Liver (tissue), 9 donors: ENCODE measurements around the gene NKAIN2. TPM values are rescaled to one million over a fixed set of nuclear protein-coding genes. Genes with fewer than 3 reads are reported as not detected.

Experiments used
- DNase-seq: peaks from one replicate; pipeline ENCODE4 v3.0.0-alpha.2; 2017; ENCODE audit warnings: low spot score
- H3K27ac ChIP-seq, 2 donors: one replicate each; pipeline ENCODE4 v1.7.0; 2013; ENCODE audit warnings: inconsistent platforms in 2 of 2, low read length in 2 of 2, control low read depth in 1 of 2, low read depth in 1 of 2, mild to moderate bottlenecking in 1 of 2
- H3K27me3 ChIP-seq, 4 donors: one replicate each; pipeline versions ENCODE4 v1.6.1 to v1.7.0; 2013; ENCODE audit warnings: low read length in 3 of 4, inconsistent platforms in 1 of 4, mild to moderate bottlenecking in 1 of 4, moderate library complexity in 1 of 4; ENCODE audit not compliant: control insufficient read depth in 4 of 4, insufficient read depth in 4 of 4
- H3K36me3 ChIP-seq, 4 donors: one replicate each; pipeline versions ENCODE4 v1.6.1 to v1.7.0; 2013; ENCODE audit warnings: low read length in 3 of 4, mild to moderate bottlenecking in 3 of 4, low read depth in 1 of 4, moderate library complexity in 1 of 4; ENCODE audit not compliant: control insufficient read depth in 4 of 4, insufficient read depth in 3 of 4
- H3K4me1 ChIP-seq, 4 donors: one replicate each; pipeline versions ENCODE4 v1.6.1 to v1.7.0; 2013; ENCODE audit warnings: low read length in 3 of 4, mild to moderate bottlenecking in 3 of 4, moderate library complexity in 1 of 4; ENCODE audit not compliant: control insufficient read depth in 4 of 4, insufficient read depth in 4 of 4
- H3K4me3 ChIP-seq, 3 donors: one replicate each; pipeline versions ENCODE4 v1.6.1 to v1.7.0; 2013; ENCODE audit warnings: low read length in 3 of 3, control low read depth in 1 of 3, low read depth in 1 of 3, mild to moderate bottlenecking in 1 of 3
- H3K9ac ChIP-seq, 2 donors: one replicate each; pipeline ENCODE4 v1.7.0; 2013; ENCODE audit warnings: low read length in 2 of 2, mild to moderate bottlenecking in 2 of 2, moderate library complexity in 2 of 2, control low read depth in 1 of 2, low read depth in 1 of 2
- H3K9me3 ChIP-seq, 4 donors: one replicate each; pipeline versions ENCODE4 v1.6.1 to v1.7.0; 2013; ENCODE audit warnings: low read length in 3 of 4; ENCODE audit not compliant: control insufficient read depth in 4 of 4
- EGR1 ChIP-seq, 2 donors: IDR thresholded peaks; 2 replicates each; pipeline ENCODE4 v1.6.1; 2016 to 2018; ENCODE audit warnings: antibody characterized with exemption in 2 of 2, low read depth in 2 of 2
- FOXA1 ChIP-seq: IDR thresholded peaks from 2 replicates; pipeline ENCODE4 v1.6.1; 2016; ENCODE audit warnings: antibody characterized with exemption
- FOXA2 ChIP-seq: IDR thresholded peaks from 2 replicates; pipeline ENCODE4 v1.6.1; 2016; ENCODE audit warnings: antibody characterized with exemption
- GABPA ChIP-seq, 2 donors: IDR thresholded peaks in 1 of 2; conservative IDR thresholded peaks in 1 of 2; 2 replicates each; pipeline ENCODE4 v1.6.1; 2016; ENCODE audit warnings: antibody characterized with exemption in 2 of 2, mild to moderate bottlenecking in 1 of 2, moderate library complexity in 1 of 2
- HNF4A ChIP-seq, 2 donors: conservative IDR thresholded peaks; 2 replicates each; pipeline ENCODE4 v1.6.1; 2016; ENCODE audit warnings: antibody characterized with exemption in 2 of 2, mild to moderate bottlenecking in 2 of 2
- HNF4G ChIP-seq: IDR thresholded peaks from 2 replicates; pipeline ENCODE4 v1.6.1; 2016; ENCODE audit warnings: antibody characterized with exemption
- JUND ChIP-seq, 2 donors: IDR thresholded peaks; 2 replicates each; pipeline ENCODE4 v1.6.1; 2016; ENCODE audit warnings: antibody characterized with exemption in 2 of 2
- NR2F2 ChIP-seq: IDR thresholded peaks from 2 replicates; pipeline ENCODE4 v1.6.1; 2016; ENCODE audit warnings: antibody characterized with exemption
- RAD21 ChIP-seq, 2 donors: IDR thresholded peaks; 2 replicates each; pipeline ENCODE4 v1.6.1; 2016; ENCODE audit warnings: antibody characterized with exemption in 2 of 2, mild to moderate bottlenecking in 2 of 2
- RXRA ChIP-seq, 2 donors: IDR thresholded peaks; 2 replicates each; pipeline ENCODE4 v1.6.1; 2017 to 2018; ENCODE audit warnings: antibody characterized with exemption in 2 of 2, mild to moderate bottlenecking in 1 of 2
- SP1 ChIP-seq: IDR thresholded peaks from 2 replicates; pipeline ENCODE4 v1.6.1; 2018; ENCODE audit warnings: antibody characterized with exemption, mild to moderate bottlenecking
- TAF1 ChIP-seq: conservative IDR thresholded peaks from 2 replicates; pipeline ENCODE4 v1.6.1; 2016; ENCODE audit warnings: antibody characterized with exemption, mild to moderate bottlenecking
- YY1 ChIP-seq: IDR thresholded peaks from 2 replicates; pipeline ENCODE4 v1.6.1; 2016; ENCODE audit warnings: antibody characterized with exemption, mild to moderate bottlenecking
- WGBS: extraction: QIAGEN DNeasy Blood & Tissue Kit; methylation state at CpG from one replicate; pipeline ENCODE4 v1.1.7; 2013; 5-methylcytosine and 5-hydroxymethylcytosine counted together
- polyA plus RNA-seq, 2 donors: library from polyadenylated mRNA; stranded (reverse) in 1 of 2; unstranded in 1 of 2; fragments of 200-250 nt in 1 of 2; fragments of >200 nt in 1 of 2; fragmentation: Nextera tagmentation in 1 of 2; extraction: Ambion mirVana in 1 of 2; gene quantifications; one replicate each; pipeline versions ENCODE4 v1.2.1 to v1.2.3, GENCODE V29; 2013 to 2015
- total RNA-seq, 2 donors: library from RNA; depleted of rRNA; stranded (reverse); fragments of >200 nt; gene quantifications; one replicate each; pipeline ENCODE4 v1.2.3, GENCODE V29; 2014
- TF ChIP-seq, protein P1 (sequence below): IDR thresholded peaks from 2 replicates; pipeline ENCODE4 v1.6.1; 2016; ENCODE audit warnings: antibody characterized with exemption, mild to moderate bottlenecking
- TF ChIP-seq, protein P2 (sequence below): fragments of 150-350 bp; IDR thresholded peaks from 2 replicates; pipeline ENCODE4 v1.5.1; 2017; ENCODE audit warnings: improper control_type of control experiment, low read depth, low read length; ENCODE audit not compliant: missing input control
- TF ChIP-seq, protein P3 (sequence below): IDR thresholded peaks from 2 replicates; pipeline ENCODE4 v1.6.1; 2016; ENCODE audit warnings: antibody characterized with exemption
- TF ChIP-seq, protein P4 (sequence below): IDR thresholded peaks from 2 replicates; pipeline ENCODE4 v1.6.1; 2016; ENCODE audit warnings: antibody characterized with exemption
- TF ChIP-seq, protein P5 (sequence below): IDR thresholded peaks from 2 replicates; pipeline ENCODE4 v1.6.1; 2016; ENCODE audit warnings: antibody characterized with exemption
- donor health status: healthy.
- donor health status: healthy.
- donor health status: healthy.
- donor health status: healthy.
- donor health status: healthy.

Gene NKAIN2
- total and polyA plus RNA-seq, 4 donors, result 0.05 to 0.14 TPM; not detected in 2

DNA sequence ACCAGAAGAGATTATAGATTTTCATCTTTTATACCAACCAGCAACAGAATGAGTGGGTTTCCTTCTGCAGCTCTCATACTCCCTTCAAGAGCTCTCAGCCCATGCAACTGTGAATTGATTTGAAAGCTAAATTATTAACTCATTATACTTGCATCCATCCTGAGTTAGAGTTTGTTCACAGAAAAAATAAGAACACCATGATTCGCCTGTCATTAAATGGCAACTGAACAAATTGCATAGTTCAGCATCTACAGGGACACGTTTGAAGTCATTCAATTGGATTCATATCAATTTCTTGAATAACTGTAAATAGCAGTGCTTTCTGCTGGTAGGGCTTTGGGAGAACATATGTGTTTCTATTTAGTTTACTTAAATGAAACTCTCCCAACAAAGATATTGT, 65.7 kb downstream of the NKAIN2 start:
- no peak for DNase-seq
- Histone ChIP-seq H3K4me1 (no peaks in the 10 kb centered on the region), H3K9me3 (peaks cover 0 to 2% (median 0%) of the 10 kb centered on the region in 4 donors), H3K36me3 (no peaks in the 10 kb centered on the region), H3K27me3 (no peaks in the 10 kb centered on the region), H3K4me3 (no peak overlapping the region), H3K27ac (no peak overlapping the region), H3K9ac (no peak overlapping the region)
- WGBS, result 56% methylated on average over 2 of the region's 2 CpGs
- TF ChIP-seq, protein P1, sequence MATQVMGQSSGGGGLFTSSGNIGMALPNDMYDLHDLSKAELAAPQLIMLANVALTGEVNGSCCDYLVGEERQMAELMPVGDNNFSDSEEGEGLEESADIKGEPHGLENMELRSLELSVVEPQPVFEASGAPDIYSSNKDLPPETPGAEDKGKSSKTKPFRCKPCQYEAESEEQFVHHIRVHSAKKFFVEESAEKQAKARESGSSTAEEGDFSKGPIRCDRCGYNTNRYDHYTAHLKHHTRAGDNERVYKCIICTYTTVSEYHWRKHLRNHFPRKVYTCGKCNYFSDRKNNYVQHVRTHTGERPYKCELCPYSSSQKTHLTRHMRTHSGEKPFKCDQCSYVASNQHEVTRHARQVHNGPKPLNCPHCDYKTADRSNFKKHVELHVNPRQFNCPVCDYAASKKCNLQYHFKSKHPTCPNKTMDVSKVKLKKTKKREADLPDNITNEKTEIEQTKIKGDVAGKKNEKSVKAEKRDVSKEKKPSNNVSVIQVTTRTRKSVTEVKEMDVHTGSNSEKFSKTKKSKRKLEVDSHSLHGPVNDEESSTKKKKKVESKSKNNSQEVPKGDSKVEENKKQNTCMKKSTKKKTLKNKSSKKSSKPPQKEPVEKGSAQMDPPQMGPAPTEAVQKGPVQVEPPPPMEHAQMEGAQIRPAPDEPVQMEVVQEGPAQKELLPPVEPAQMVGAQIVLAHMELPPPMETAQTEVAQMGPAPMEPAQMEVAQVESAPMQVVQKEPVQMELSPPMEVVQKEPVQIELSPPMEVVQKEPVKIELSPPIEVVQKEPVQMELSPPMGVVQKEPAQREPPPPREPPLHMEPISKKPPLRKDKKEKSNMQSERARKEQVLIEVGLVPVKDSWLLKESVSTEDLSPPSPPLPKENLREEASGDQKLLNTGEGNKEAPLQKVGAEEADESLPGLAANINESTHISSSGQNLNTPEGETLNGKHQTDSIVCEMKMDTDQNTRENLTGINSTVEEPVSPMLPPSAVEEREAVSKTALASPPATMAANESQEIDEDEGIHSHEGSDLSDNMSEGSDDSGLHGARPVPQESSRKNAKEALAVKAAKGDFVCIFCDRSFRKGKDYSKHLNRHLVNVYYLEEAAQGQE, result no peak
- no peak for TF ChIP-seq FOXA1
- TF ChIP-seq GABPA (IDR thresholded peaks at IDR 0.05 in 1 of 2, conservative IDR thresholded peaks at IDR 0.05 in 1 of 2), result no peak
- TF ChIP-seq HNF4A (conservative IDR thresholded peaks at IDR 0.05), result no peak
- TF ChIP-seq FOXA2, result no peak
- TF ChIP-seq, protein P2, sequence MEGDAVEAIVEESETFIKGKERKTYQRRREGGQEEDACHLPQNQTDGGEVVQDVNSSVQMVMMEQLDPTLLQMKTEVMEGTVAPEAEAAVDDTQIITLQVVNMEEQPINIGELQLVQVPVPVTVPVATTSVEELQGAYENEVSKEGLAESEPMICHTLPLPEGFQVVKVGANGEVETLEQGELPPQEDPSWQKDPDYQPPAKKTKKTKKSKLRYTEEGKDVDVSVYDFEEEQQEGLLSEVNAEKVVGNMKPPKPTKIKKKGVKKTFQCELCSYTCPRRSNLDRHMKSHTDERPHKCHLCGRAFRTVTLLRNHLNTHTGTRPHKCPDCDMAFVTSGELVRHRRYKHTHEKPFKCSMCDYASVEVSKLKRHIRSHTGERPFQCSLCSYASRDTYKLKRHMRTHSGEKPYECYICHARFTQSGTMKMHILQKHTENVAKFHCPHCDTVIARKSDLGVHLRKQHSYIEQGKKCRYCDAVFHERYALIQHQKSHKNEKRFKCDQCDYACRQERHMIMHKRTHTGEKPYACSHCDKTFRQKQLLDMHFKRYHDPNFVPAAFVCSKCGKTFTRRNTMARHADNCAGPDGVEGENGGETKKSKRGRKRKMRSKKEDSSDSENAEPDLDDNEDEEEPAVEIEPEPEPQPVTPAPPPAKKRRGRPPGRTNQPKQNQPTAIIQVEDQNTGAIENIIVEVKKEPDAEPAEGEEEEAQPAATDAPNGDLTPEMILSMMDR, result no peak
- no peak for TF ChIP-seq EGR1 (IDR thresholded peaks at IDR 0.05; ENCODE audit: low read depth in 2 of 2)

DNA sequence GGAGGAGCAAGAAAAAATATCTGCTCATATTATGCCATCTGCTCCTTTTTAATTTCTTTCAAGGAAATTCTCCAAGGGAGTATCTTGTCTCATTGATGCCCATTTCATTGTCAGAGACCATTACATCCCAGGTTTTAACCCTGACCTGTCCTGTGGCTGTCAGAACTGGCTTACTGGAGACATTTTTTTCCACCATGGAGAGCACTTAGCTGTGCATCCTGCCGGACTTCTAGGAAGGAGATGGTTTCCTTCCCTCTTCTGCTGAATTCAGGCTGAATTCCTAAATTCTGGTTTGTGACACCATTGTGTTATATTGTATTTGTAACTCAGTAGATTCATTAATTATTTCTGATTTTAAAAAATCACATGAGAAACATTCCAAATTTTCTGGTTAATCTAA, 70.3 kb downstream of the NKAIN2 start:
- TF ChIP-seq TAF1, result no peak
- TF ChIP-seq FOXA1, result no peak
- no peak for TF ChIP-seq SP1
- no peak for TF ChIP-seq YY1
- TF ChIP-seq HNF4G, result no peak
- TF ChIP-seq RAD21 (IDR thresholded peaks at IDR 0.05), result no peak
- TF ChIP-seq, protein P3, sequence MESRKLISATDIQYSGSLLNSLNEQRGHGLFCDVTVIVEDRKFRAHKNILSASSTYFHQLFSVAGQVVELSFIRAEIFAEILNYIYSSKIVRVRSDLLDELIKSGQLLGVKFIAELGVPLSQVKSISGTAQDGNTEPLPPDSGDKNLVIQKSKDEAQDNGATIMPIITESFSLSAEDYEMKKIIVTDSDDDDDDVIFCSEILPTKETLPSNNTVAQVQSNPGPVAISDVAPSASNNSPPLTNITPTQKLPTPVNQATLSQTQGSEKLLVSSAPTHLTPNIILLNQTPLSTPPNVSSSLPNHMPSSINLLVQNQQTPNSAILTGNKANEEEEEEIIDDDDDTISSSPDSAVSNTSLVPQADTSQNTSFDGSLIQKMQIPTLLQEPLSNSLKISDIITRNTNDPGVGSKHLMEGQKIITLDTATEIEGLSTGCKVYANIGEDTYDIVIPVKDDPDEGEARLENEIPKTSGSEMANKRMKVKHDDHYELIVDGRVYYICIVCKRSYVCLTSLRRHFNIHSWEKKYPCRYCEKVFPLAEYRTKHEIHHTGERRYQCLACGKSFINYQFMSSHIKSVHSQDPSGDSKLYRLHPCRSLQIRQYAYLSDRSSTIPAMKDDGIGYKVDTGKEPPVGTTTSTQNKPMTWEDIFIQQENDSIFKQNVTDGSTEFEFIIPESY, result no peak
- no peak for TF ChIP-seq NR2F2
- no peak for TF ChIP-seq GABPA (IDR thresholded peaks at IDR 0.05 in 1 of 2, conservative IDR thresholded peaks at IDR 0.05 in 1 of 2)
- TF ChIP-seq, protein P4, sequence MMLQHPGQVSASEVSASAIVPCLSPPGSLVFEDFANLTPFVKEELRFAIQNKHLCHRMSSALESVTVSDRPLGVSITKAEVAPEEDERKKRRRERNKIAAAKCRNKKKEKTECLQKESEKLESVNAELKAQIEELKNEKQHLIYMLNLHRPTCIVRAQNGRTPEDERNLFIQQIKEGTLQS, result no peak
- TF ChIP-seq, protein P5, sequence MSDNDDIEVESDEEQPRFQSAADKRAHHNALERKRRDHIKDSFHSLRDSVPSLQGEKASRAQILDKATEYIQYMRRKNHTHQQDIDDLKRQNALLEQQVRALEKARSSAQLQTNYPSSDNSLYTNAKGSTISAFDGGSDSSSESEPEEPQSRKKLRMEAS, result no peak
- no peak for TF ChIP-seq HNF4A (conservative IDR thresholded peaks at IDR 0.05)
- TF ChIP-seq JUND (IDR thresholded peaks at IDR 0.05), result no peak
- TF ChIP-seq, protein P1, result no peak
- TF ChIP-seq EGR1 (IDR thresholded peaks at IDR 0.05; ENCODE audit: low read depth in 2 of 2), result no peak
- TF ChIP-seq RXRA (IDR thresholded peaks at IDR 0.05), result no peak
- no peak for TF ChIP-seq FOXA2
- TF ChIP-seq, protein P2, result no peak
- Histone ChIP-seq H3K4me3 (no peak overlapping the region), H3K9ac (no peak overlapping the region), H3K27me3 (no peaks in the 10 kb centered on the region), H3K27ac (no peak overlapping the region), H3K4me1 (no peaks in the 10 kb centered on the region), H3K36me3 (no peaks in the 10 kb centered on the region), H3K9me3 (peaks cover 0 to 2% (median 0%) of the 10 kb centered on the region in 4 donors)
- 52% methylated on average over 1 of the region's 1 CpG for WGBS
- DNase-seq, result no peak
